Stimulated activated CD4-positive, alpha-beta T cell treated with anti-CD3 and anti-CD28 coated beads, Interleukin-1b, Interleukin-23, amount 100 ng/mL, for 1 hour (primary cell): Measurements from ENCODE around the gene PLAC9.

Experiments used
- DNase-seq, 2 donors: peaks; one replicate each; pipeline ENCODE4 v3.0.0-alpha.2; 2020; ENCODE audit warnings: low read depth in 2 of 2

PLAC9 gene

GRCh38 chr10:80184291-80184690, 51.8 kb downstream of the PLAC9 start:
- DNase-seq = no peak

GRCh38 chr10:80185578-80186299, 53.2 kb downstream of the PLAC9 start:
- DNase-seq = no peak

- DNase-seq = no peak
Observed at GRCh38 chr10:80186364-80187012, 54.0 kb downstream of the PLAC9 start.

GRCh38 chr10:80187060-80187459, 54.5 kb downstream of the PLAC9 start:
- no peak for DNase-seq

GRCh38 chr10:80187465-80188409, 55.2 kb downstream of the PLAC9 start:
- DNase-seq = peak in 1 of 2 donors; percentile 57

GRCh38 chr10:80188713-80189112, 56.2 kb downstream of the PLAC9 start:
- no peak for DNase-seq

- DNase-seq = no peak
Observed at GRCh38 chr10:80191589-80192270, 59.2 kb downstream of the PLAC9 start.

- DNase-seq = no peak
Observed at GRCh38 chr10:80192553-80192952, 60.0 kb downstream of the PLAC9 start.

- no peak for DNase-seq
Observed at GRCh38 chr10:80194373-80195045, 62.0 kb downstream of the PLAC9 start.
